C1 segment of cervical spinal cord (tissue), 14 donors: ENCODE data around the gene FAM110D.

Experiments used
- DNase-seq, 14 donors: peaks; one replicate each; lab custom pipeline; 2025; lab: John Stamatoyannopoulos, UW

FAM110D gene

DNA sequence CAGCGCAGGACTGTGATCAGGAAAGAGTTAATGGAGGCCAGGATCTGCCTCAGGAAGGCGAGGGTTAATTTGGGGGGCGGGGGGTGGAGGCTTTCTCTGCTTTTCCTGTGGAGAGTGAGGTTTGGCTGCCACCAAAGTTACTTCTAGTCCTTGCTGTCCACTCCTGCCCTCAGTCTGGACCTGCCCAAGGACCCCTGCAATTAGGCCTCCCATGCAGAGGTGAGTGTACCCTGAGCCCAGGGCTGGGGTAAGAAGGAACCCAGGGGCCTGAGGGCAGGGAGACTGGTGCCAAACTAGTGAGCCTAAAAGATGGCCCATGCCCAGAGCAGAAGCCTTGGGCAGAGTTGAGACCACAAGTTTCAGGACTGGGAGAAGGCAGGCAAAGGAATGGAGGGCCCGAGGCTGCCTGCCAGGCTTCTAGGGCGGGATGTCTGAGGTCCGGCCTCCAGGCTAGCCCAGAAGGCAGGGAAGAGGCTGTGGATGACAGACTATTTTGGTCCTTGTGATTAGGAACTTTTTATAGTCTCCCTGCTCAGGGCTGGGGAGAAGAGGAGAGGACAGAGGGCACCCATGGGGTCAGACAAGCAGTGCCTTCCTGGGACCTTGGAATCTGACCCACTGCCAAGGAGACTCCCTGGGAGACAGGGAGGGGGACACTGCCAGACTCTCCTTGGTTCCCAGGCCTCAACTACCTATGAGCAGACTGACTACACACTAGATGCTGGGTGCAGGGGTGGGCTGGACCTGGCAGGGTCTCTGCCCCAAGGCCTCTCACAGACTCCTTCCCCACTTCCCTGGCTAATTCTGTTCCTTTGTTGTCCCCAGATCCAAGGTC lies at the start of gene FAM110D:
Gene FAM110D (plus strand): TSS at position 172 of the 835 bp plus-strand sequence. CDS start 2,213 bp downstream, outside the sequence.
- no peak for DNase-seq

DNA sequence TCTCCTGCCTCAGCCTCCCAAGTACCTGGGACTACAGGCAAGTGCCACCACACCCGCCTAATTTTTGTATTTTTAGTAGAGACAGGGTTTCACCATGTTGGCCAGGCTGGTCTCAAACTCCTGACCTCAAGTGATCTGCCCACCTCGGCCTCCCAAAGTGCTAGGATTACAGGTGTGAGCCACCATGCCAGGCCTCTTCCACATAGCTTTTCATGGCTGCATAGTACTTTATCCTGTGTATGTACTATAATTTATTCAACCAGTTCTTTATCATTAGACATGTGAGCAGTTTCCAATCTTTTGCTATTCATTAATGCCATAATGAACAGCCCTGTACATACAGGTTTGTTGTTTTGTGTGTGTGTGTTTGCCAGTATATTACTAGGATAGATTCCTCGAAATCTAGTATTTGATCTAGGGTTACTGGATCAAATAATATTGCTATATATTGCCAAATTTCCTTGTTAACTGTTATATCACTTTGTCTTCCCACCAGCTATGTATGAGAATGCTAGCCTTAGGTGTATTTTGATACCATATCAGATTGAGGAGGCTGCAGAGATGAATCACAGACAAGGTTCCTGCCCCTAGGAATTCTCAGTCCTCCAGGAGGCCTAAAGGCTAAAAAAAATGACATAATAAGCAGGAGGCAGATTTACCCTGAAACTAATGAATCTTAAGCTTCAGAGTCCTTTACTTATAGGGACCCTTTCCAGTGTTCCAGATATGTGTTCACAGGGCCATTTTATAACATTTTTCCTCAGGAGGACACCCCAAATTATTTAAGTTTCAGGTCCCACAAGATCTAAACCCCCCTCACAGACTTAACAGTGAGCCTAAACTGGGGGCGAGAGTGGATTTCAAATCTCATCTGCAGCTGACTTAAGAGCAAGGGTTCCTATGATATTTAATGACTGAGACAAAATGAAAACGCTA lies 49.4 kb upstream of the FAM110D start:
- no peak for DNase-seq

DNA sequence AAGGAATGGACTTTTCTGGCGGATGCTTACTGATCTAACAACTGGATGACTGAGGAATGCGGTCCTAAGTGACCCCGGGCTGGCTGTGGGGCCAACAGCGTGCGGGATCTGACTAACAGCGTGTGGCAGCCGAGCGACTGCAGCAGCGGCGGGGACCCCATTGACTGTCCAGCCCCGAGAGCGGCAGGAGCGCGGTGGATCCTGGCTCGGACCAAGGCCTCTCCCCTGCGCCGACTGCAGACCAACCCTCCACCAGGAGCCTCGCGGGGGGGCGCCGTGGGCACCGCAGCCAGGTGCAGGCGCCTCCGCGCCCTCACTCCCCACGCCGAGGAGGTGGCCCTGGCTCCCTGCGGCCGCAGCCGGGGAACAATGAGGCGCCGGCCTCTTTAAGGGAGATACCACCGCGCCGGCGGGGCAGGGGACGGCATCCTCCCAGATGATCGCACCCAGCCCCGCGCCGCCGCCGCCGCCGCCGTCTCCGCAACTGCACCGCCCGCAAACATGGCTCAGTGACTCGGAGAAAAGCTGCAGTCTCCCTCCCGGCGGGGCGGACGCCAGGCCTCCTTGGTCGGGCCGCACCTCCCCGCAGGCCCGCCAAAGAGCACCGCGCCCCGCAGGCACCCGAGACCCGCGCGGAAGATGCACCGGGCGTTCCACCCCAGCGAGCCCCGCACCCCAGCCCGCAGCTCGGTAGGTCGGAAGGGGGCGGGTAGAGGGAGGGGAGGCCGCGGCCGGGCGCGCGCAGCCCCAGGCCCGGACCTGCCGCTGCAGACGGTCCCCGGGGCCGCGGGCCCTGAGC lies 47.9 kb upstream of the FAM110D start:
- peak in 13 of 14 donors; percentile 61 to 84 (median 79) for DNase-seq

DNA sequence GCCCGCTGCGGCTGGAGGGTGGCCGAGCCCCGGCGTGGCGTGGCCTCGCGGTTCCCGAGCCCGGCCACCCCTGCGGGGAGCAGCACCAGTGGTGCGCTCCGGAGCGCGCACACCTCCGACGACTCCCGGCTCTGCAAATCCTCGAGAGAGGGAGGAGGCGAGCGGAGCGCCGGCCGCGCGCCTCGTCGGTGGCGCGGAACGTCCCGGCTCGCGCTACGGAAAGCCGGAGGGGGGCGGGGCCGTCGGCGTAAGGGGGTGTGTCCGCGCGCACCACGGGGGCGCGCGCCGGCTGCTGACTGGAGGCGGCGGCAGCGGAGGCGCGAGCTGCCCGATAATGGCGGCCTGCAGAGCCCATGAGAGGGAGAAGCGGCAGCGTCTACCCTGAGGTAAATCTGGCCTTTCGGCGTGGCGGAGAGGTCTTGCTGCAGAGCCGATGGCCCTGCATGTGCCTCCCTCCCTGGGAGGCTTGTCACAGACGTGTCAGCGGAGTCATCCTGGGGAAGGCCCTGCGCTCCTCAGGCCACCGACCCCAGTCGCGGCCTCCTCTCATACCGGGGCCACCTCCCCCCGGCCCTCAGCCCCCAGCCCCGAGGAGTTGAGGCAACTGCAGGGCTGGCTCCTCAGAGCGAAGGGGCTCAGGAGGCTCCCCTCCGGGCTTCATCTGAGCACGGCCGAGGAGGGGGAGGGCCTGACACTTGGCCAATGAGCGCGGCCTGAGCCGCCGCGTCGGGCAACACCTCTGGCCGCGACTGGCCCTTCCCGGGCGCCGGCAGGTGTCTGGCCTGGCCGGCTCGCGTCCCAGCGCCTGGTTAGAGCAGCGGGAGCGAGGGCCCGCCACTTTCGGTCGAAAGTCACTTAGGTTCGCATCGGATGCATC lies 47.1 kb upstream of the FAM110D start, which contains the start of gene PDIK1L:
Gene PDIK1L (plus strand): TSS at position 295 of the 877 bp plus-strand sequence. CDS start 2,485 bp downstream, outside the sequence.
- peak; percentile 56 to 96 (median 88) for DNase-seq

DNA sequence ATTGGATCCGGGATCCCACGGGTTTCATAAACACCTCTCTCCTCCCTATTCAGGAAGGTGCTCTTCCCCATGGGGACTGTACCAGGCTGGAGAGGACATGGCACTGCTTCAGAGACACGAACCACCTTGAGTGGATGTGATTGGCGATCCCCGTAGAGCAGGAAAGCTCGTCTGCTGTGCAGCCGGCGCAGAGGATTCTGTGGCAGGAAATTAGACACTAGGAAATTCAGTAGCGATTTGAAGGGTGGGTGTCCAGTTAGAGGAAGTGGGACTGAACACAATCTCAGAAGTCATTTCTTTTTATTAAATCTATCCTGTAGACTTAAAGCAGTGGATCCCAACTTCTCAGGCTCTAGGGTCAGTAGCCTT lies 46.5 kb upstream of the FAM110D start:
- no peak for DNase-seq

DNA sequence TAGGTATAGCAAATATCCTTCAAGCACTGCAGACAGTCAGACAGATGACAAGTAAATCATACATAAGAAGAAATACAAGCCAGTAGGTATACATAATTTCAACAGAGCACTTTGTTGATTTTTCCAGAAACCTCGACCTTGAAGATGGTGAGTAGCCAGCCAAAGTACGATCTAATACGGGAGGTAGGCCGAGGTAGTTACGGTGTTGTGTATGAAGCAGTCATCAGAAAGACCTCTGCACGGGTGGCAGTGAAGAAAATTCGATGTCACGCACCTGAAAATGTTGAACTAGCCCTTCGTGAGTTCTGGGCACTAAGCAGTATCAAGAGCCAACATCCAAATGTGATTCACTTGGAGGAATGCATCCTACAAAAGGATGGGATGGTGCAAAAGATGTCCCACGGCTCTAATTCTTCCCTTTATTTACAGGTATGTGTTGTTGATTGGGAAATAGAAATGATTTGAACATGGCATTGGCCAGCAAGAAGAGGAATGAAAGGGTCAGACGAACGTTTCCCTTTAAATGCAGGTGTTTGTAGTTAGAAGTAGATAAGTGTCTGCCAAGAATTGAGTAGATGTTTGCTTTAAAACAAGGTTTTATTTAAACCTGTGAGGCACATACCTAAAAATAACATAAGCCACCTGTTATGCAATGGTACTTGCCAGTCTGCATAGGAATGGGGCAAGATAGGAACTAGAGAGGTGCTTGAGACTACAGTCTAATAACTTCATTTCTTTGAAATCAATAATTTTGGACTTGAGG lies 44.5 kb upstream of the FAM110D start:
- DNase-seq: no peak

DNA sequence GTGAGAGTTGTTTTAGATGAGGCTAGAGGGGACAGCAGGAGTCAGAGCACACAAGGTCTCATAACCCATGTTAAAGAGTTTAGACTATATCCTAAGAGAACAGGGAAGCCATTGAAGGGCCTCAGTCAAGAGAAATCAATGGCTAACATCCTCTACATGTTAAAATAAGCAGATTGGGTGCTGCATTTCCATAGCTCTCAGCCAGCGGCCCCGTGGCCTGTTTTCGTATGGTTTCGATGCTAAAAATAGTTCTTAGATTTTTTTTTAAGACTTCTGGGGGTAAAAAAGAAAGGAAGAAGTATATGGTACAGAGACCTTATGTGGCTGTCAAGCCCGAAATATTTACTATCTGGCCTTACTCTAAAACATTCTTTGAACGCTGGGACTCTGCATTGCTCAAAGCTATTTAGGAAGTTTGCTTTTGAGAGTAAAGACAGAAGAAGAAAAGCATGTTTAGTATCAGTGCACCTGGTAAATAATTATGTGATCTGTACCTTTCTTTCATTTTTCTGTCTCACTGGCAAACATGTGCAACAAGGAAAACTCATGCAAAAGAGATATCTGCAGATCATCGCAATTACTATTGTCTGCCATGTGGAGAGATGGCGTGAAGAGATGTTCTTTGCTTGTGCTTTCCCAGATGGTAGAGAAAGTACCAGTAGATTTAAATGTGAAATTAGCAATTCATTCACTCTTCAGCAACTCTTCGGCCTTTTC lies 38.8 kb upstream of the FAM110D start:
- DNase-seq: no peak

DNA sequence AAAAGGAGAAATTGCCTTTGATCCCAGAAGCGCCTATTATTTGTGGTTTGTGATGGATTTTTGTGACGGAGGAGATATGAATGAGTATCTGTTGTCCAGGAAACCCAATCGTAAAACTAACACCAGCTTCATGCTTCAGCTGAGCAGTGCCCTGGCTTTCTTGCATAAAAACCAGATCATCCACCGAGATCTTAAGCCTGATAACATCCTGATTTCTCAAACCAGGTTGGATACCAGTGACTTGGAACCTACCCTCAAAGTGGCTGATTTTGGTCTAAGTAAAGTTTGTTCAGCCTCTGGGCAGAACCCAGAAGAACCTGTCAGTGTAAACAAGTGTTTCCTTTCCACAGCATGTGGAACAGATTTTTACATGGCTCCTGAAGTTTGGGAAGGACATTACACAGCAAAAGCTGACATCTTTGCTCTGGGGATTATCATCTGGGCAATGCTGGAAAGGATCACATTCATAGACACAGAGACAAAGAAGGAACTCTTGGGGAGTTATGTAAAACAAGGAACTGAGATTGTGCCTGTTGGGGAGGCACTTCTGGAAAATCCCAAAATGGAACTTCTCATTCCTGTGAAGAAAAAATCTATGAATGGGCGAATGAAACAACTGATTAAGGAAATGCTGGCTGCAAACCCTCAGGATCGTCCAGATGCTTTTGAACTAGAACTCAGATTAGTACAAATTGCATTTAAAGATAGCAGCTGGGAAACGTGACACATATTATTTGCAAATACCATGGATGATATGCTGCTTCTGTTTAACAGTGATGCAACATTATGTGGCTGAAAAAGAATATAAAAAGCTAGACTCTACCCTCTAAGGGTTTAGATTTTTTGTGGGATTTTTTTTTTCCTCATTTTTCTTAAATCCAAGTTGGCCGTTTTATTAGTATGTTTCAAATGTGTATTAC lies 36.8 kb upstream of the FAM110D start:
- no peak for DNase-seq

DNA sequence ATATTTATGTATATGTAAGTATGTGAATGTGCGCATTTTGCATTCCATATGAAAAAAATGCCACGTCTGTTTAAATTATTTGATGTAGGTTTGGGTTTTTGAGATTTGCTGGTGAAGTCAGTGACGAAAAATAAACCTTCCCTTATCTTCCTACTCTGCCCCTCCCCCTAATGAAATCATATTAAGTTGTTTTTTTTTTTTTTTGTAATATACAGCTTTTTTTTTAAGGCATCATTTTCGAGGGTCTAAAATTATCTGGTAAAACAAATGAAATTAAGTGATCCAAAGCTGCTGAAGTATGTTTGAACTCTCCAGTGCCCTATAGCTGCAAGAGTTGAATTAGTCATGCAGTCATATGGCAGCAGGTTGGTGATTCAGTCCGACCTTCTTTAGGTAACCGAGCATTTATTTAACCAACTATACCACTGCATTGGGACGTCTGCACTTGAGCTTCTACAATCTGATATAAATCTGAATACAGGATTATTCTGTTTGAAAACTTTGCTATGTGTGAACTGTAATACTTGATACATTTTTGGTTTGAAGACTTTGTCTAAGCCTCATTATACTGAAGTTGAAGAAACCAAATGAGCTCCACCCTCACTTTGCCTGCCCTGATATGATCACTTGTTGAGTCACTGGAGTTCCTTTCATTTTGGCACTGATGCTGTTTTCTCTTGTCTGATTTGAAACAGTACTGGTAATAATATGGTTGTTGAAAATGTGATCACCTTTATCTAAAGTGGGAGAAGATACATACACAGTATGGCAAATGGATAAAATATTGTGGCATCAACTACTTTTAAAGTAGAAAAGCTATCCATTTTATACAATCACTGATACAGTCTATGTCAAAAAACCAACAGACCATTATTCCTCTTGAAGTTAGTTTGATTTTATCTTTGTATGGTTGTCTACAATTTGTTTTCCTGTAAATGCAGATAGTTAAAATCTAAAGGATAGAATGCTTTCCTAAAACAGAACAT lies 35.6 kb upstream of the FAM110D start:
- no peak for DNase-seq

DNA sequence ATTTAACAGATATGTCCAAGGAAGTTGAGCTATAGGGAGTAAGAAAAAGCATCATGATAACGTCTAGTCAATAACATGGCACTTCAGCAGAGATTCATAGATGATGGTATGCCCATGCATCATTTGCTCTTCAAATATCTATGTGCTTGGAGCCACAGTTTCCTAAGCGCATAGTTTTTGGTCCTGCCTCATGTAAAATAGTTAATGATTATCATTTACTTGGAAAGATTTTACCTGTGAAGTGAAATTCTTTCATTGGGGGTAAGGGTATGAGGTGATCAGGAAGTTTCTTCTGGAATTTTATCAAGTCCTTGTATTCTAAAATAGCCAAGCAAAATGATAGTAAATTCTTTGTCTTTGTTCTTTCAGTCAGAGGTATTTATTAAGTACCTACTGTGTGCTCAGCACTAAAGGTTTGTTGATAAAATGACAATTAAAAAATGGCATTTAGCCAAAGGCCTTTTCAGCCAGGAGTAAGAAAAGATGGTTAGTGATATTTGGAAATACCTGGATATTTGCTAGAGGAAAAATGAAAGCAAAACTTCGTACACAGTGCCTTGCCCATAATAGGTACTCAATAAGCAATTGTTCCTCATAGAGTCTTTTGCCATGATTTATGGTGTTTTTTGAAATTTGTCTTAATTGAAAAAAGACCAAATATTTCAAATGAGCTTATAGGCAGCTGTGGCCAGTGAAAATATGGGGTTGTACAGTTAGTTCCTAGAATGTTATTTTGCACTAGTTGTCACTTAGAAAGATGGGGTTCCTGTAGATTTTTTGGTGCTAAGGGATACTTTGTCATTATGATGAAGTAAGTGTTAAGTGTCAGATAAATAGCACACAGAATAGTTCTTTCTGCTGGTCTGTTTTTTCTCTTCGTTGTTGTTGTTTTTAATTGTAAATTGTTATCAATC lies 34.2 kb upstream of the FAM110D start:
- no peak for DNase-seq

DNA sequence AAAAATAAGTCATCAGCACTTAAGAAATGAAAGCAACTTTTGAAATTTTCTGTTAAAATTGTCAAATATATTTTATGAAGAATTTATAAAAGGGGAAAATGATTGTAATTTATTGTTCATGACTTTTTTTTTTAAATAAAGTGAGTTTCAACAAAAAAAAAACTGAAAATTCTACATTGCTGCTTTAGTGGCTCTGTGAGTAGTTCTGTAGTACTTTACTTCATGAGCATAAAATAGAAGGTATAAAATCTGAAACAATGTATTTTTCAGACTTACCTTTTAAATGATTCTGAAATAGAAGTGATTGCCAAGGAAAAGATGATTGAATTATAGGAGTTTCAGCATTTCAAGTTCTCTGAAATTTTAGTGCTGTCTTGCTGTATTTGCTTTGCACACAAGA lies 33.5 kb upstream of the FAM110D start:
- no peak for DNase-seq

DNA sequence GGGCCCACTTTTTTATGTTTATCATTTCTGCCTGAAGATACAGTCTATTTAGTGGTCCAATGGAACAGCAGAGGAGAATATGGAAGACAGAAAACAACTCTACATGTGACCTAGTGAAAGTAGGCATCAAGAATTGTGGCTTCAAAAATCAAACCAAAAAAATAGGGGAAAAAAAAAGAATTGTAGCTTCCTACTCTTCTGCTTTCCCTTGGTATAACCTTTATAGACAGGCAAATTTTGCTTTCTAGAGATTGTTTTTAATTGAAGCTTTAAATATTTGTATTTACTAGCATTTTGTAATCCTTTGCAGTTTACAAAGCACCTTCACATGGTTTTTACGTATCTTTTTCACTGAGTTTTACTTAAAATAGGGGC lies 32.9 kb upstream of the FAM110D start:
- no peak for DNase-seq

DNA sequence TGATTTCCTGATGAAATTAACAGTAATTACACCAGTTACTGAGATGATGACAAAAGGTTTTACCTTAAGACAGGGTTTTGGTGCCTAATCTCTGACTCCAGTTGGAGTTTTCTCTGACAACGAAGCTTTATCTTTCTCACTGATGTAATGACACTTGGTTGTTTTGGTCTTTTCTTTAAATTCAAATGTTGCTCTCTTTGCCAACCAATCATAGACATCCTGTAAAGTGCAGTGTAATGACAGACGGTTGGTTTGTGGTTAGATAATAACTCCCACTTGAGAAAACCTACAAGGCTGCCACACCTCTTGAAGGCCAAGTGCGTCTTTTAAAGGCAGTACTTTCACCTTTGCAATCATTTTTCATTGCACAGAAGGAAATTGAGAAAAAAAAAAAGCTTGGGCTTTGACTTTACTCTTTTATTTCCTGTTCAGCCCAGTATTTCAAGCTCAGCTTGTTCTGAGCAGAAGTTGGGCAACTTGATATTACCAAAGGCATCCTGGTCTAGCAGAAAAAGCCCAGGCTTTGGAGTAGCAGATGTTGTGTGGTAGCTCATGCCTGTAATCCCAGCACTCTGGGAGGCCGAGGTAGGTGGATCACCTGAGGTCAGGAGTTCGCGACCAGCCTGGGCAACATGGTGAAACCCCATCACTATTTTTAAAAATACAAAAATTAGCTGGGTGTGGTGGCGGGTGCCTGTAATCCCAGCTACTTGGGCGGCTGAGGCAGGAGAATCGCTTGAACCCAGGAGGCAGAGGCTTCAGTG lies 32.4 kb upstream of the FAM110D start:
- no peak for DNase-seq

DNA sequence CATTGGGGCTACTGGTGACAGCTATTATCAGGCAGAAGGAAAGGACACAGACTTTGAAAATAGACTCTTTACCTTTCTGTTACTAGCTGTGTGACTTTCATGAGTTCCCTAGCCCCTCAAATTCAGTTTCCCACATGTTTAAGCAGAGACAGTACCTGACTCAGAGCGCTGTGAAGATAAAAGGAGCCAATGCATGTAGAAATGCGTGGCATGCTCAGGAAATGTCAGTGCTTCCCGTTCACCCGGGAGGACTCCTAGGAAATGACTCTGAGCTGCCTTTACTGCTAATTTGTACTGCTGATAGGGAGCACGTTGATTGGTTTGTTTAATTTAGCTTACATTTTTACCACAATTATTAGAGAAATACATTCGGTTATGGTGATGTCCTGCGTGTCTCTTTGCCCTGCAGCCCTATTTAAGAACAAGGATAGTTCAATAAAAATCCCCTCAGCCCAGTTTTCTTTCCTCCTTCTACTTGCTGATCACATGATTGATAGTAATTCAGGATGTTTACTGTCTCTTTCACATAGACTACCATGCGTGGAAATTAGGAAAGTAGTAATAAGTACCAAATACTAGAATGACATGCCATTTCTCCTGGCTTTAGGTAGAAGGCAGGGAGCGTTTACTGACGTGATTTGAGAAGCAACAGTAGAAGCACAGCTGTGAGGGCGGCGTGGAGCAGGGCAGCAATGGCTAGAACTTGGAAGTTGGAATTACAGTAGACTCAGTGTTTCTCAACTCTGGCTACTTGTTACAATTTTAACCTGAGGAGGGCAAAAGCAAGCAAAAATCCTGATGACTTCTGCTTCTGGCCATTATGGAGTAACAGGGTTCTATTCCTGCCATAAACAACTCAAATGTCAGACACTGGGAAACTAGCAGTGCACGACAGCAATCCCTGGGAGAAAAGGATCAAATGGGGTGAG lies 31.4 kb upstream of the FAM110D start:
- DNase-seq: no peak
